Ishikawa (cell line): ENCODE results near the gene SH2D7.

Experiments used
- CEBPB ChIP-seq: IDR thresholded peaks from 2 replicates; pipeline ENCODE4 v1.6.1; 2012
- CREB1 ChIP-seq: IDR thresholded peaks from 2 replicates; pipeline ENCODE4 v1.6.1; 2012; ENCODE audit warnings: low read depth
- EGR1 ChIP-seq: IDR thresholded peaks from 2 replicates; pipeline ENCODE4 v1.6.1; 2012
- EP300 ChIP-seq: IDR thresholded peaks from 2 replicates; pipeline ENCODE4 v1.6.1; 2012; ENCODE audit warnings: borderline replicate concordance
- FOXM1 ChIP-seq: IDR thresholded peaks from 2 replicates; pipeline ENCODE4 v1.6.1; 2012; ENCODE audit warnings: low read depth, borderline replicate concordance
- NFIC ChIP-seq: IDR thresholded peaks from 2 replicates; pipeline ENCODE4 v1.6.1; 2012
- RAD21 ChIP-seq: IDR thresholded peaks from 2 replicates; pipeline ENCODE4 v1.6.1; 2012; ENCODE audit warnings: low read depth
- TAF1 ChIP-seq: IDR thresholded peaks from 2 replicates; pipeline ENCODE4 v1.6.1; 2012; ENCODE audit warnings: low read depth, mild to moderate bottlenecking
- TCF12 ChIP-seq: IDR thresholded peaks from 2 replicates; pipeline ENCODE4 v1.6.1; 2012; ENCODE audit warnings: low read depth
- TEAD4 ChIP-seq: IDR thresholded peaks from 2 replicates; pipeline ENCODE4 v1.6.1; 2012
- USF1 ChIP-seq: IDR thresholded peaks from 2 replicates; pipeline ENCODE4 v1.6.1; 2012
- YY1 ChIP-seq: IDR thresholded peaks from 2 replicates; pipeline ENCODE4 v1.6.1; 2012; ENCODE audit warnings: low read depth
- ZBTB7A ChIP-seq: IDR thresholded peaks from 2 replicates; pipeline ENCODE4 v1.6.1; 2012; ENCODE audit warnings: low read depth
- TF ChIP-seq, protein P1 (sequence below): IDR thresholded peaks from 2 replicates; pipeline ENCODE4 v1.6.1; 2012; ENCODE audit warnings: low read depth, mild to moderate bottlenecking
- TF ChIP-seq, protein P2 (sequence below): IDR thresholded peaks from 2 replicates; pipeline ENCODE4 v1.6.1; 2012

The SH2D7 gene

GRCh38 chr15:78102211-78102610 lies 9.8 kb downstream of the SH2D7 start:
- TF ChIP-seq EGR1: no peak
- TF ChIP-seq USF1: no peak
- TF ChIP-seq YY1: no peak
- TF ChIP-seq FOXM1: no peak
- TF ChIP-seq, protein P1, sequence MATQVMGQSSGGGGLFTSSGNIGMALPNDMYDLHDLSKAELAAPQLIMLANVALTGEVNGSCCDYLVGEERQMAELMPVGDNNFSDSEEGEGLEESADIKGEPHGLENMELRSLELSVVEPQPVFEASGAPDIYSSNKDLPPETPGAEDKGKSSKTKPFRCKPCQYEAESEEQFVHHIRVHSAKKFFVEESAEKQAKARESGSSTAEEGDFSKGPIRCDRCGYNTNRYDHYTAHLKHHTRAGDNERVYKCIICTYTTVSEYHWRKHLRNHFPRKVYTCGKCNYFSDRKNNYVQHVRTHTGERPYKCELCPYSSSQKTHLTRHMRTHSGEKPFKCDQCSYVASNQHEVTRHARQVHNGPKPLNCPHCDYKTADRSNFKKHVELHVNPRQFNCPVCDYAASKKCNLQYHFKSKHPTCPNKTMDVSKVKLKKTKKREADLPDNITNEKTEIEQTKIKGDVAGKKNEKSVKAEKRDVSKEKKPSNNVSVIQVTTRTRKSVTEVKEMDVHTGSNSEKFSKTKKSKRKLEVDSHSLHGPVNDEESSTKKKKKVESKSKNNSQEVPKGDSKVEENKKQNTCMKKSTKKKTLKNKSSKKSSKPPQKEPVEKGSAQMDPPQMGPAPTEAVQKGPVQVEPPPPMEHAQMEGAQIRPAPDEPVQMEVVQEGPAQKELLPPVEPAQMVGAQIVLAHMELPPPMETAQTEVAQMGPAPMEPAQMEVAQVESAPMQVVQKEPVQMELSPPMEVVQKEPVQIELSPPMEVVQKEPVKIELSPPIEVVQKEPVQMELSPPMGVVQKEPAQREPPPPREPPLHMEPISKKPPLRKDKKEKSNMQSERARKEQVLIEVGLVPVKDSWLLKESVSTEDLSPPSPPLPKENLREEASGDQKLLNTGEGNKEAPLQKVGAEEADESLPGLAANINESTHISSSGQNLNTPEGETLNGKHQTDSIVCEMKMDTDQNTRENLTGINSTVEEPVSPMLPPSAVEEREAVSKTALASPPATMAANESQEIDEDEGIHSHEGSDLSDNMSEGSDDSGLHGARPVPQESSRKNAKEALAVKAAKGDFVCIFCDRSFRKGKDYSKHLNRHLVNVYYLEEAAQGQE: no peak
- TF ChIP-seq NFIC: no peak
- no peak for TF ChIP-seq CEBPB
- TF ChIP-seq TCF12: no peak
- no peak for TF ChIP-seq CREB1
- no peak for TF ChIP-seq ZBTB7A
- TF ChIP-seq TEAD4: no peak
- TF ChIP-seq, protein P2, sequence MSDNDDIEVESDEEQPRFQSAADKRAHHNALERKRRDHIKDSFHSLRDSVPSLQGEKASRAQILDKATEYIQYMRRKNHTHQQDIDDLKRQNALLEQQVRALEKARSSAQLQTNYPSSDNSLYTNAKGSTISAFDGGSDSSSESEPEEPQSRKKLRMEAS: no peak
- no peak for TF ChIP-seq EP300
- no peak for TF ChIP-seq TAF1
- TF ChIP-seq RAD21: no peak

- no peak for TF ChIP-seq YY1
- TF ChIP-seq TCF12: no peak
- no peak for TF ChIP-seq TEAD4
- TF ChIP-seq EGR1: no peak
- no peak for TF ChIP-seq FOXM1
- TF ChIP-seq CREB1: no peak
- TF ChIP-seq USF1: no peak
- TF ChIP-seq TAF1: no peak
- TF ChIP-seq RAD21: no peak
- TF ChIP-seq, protein P2: no peak
- TF ChIP-seq NFIC: no peak
- no peak for TF ChIP-seq EP300
Observed at GRCh38 chr15:78102741-78103140, 10.4 kb downstream of the SH2D7 start.

DNA sequence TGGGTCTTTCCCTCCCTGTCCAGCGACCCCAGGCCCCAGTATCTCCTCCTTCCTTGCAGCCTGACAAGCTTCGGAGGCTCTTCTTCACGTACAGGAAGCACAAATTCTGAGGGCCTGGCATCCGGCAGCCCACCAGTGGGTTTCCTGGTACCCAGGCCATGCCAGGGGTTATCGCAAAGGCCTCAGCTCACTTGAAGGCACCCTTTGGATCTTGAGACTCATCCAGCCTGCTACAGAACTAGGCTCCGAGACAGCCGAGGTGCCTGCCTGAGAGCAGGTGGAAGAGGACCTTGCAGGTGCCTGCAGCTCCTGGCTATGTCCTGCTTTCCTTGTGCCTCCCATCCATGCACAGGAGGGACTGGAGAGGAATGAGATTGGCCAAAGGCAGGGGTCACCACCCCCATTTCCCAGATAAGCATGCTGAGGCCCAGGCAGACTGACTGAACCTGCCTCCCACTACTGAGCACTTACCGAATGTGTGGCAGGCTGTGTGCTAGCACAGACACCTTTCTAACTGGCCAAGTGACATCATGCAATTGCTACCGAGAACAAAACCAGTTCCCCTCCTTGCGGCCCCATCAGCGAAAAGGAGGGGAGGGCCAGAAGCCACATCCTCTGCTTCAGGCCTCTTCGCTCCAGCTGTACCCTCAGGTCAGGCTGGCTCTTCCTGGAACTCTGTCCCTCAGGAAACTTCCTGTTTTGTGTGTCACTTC lies 11.2 kb downstream of the SH2D7 start:
- no peak for TF ChIP-seq RAD21
- TF ChIP-seq EGR1: no peak
- no peak for TF ChIP-seq FOXM1
- no peak for TF ChIP-seq EP300
- TF ChIP-seq TCF12: no peak
- no peak for TF ChIP-seq YY1
- TF ChIP-seq ZBTB7A: no peak
- no peak for TF ChIP-seq TEAD4
- TF ChIP-seq CREB1: no peak
- no peak for TF ChIP-seq NFIC
- no peak for TF ChIP-seq TAF1
- TF ChIP-seq CEBPB: no peak
- TF ChIP-seq, protein P1: no peak
- TF ChIP-seq, protein P2: no peak

DNA sequence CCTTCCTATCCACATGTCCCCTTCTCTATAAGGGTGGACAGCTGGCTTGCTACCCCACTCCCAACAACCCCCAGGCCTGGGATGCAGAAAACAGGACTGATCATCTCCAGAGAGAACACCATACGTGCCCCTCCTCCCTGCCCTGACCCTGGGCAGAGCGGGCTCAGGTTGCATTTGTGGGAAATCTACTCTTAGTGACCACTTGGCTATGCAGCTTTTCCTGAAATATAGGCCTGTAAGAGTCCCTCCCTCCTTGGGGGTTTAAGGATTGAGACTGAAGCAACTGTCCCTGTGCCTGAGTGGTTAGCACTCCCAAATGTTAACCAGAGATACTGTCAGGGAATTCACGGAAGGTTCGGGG lies 11.7 kb downstream of the SH2D7 start:
- TF ChIP-seq EP300: no peak
- TF ChIP-seq TEAD4: no peak
- TF ChIP-seq FOXM1: no peak
- TF ChIP-seq RAD21: no peak
- TF ChIP-seq TAF1: no peak
- TF ChIP-seq YY1: no peak

DNA sequence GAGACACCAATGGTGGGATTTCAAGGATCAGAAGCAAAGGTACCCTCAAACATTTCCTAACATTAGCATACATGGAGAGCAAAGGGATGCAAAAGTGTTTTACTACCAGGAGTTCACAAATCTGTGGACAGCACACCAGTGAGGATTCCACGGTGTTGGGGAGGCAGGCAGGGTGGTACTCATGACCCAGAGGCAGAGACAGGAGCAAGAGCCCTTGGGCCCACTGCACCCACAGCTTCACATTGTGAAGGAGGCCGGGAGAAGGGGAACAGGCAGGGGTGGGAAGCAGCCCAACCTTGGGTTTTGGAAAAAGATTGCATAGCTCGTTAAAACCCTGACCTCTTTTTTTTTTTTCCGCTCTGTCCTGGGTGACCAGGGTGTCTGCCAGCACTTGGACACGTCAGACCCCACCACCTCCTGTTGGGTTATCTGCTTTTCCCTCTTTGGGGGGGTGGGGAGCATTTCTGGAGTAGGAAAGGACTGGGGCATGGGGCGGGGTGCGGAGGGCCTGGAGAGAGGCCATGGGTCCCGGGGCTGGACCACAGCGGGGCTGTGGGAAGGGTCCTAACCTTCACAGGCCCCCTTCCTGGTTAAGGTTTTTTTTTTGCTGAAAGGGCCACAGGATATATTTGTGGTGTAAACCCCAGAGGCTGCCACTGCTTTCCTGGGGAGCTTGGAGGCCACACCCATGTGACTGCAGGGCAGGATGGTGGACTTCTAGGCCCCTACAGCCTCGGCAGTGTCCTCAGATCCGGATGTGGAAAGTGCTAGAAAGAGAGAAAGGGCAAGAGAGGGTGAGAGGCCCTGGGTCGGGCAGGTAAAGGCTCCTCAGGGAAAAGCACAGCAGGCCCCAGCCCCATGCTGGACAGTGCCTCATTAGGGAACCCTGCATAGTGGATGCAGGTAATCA lies 12.5 kb downstream of the SH2D7 start:
- TF ChIP-seq, protein P1: no peak
- TF ChIP-seq FOXM1: no peak
- no peak for TF ChIP-seq ZBTB7A
- TF ChIP-seq CREB1: no peak
